Stimulated activated naive CD8-positive, alpha-beta T cell treated with anti-CD3 and anti-CD28 coated beads, Interleukin-15, amount 100 ng/mL, for 72 hours (primary cell): ENCODE data around the gene KRT7.

Experiments used
- ATAC-seq: fragments of 150-1000 bp; cut with Tn5 transposase; 2 replicates; pipeline ENCODE4 v1.10.0; 2021; ENCODE audit warnings: mild to moderate bottlenecking, moderate library complexity
- DNase-seq, 2 donors: peaks; one replicate each; pipeline ENCODE4 v3.0.0; 2021 to 2022
- H3K27ac Mint-ChIP-seq, 2 donors: one replicate each; pipeline ENCODE4 v1.8.0; 2022; ENCODE audit warnings: mild to moderate bottlenecking in 2 of 2, mixed read lengths in 2 of 2, moderate library complexity in 2 of 2
- H3K27me3 Mint-ChIP-seq: one replicate; pipeline ENCODE4 v1.8.0; 2022; ENCODE audit warnings: mixed read lengths
- H3K4me1 Mint-ChIP-seq: one replicate; pipeline ENCODE4 v1.8.0; 2022; ENCODE audit warnings: mild to moderate bottlenecking, mixed read lengths
- H3K4me3 Mint-ChIP-seq, 2 donors: one replicate each; pipeline ENCODE4 v1.8.0; 2022; ENCODE audit warnings: mild to moderate bottlenecking in 2 of 2, mixed read lengths in 2 of 2, moderate library complexity in 1 of 2
- H3K9me3 Mint-ChIP-seq, 2 donors: one replicate each; pipeline ENCODE4 v1.8.0; 2022; ENCODE audit warnings: mixed read lengths in 2 of 2

KRT7 gene

DNA sequence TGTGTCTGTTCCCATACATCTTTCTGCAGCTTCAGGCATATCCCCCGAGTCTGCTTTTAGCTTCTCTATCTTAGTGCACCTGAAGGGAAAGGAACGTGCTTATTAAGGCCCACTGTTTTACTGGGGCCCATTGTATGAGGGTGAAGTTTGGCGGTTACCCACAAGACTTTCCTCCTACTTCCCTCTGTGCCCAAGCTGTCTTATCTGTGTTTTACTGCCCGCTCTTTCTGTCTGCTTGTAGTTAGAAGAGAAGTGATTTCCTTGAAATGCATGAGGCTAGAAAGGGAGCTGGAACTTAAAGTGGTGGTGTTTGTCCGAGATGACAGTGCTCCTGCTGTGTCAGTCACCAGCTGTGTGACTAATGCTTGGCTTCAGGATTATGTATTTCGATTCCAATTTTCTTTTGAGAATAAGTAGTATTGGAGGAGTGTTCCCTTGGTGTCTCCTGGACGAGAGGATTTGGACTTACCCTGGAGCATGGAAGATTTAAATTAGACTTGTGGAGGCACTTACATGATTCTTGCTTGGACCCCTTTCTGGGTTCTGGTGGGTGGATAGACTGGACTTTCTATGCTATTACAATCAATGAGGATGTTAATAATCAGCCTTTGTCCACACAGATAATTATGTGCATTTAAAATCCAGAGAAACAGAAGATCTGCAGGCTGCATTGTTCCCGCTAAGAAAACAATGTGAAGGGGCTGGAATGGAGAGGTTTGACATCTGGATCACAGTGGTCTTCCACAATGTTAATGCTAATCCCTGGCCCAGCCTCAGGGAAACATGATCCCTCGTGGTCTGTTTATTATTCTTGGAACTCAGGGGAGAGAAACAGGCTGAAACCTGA, 27.5 kb downstream of the KRT7 start:
- Mint-ChIP-seq H3K27me3 (peaks cover 78% of the 10 kb centered on the region), H3K27ac (no peak overlapping the region), H3K4me3 (no peak overlapping the region), H3K9me3 (no peaks in the 10 kb centered on the region), H3K4me1 (peaks cover 18% of the 10 kb centered on the region)
- ATAC-seq (no peak), DNase-seq (no peak)

DNA sequence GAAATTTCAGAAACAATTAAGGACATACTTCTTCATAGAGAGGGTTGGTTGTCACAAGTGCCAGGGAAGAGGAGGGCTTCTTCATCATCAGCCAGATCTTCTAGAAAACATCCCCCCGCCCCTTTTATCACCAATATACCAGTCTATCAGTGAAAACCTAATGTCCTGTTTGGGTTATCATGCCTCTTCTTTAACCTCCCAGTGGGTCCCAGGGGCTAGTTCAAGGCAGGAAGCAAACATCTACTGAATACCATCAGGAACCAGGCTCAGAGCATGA, 28.1 kb downstream of the KRT7 start:
- Mint-ChIP-seq H3K4me1 (peaks cover 18% of the 10 kb centered on the region), H3K4me3 (no peak overlapping the region), H3K9me3 (no peaks in the 10 kb centered on the region), H3K27me3 (peaks cover 73% of the 10 kb centered on the region), H3K27ac (peak overlapping the region in 1 of 2 donors; percentile 1)
- DNase-seq (no peak), ATAC-seq (no peak)

DNA sequence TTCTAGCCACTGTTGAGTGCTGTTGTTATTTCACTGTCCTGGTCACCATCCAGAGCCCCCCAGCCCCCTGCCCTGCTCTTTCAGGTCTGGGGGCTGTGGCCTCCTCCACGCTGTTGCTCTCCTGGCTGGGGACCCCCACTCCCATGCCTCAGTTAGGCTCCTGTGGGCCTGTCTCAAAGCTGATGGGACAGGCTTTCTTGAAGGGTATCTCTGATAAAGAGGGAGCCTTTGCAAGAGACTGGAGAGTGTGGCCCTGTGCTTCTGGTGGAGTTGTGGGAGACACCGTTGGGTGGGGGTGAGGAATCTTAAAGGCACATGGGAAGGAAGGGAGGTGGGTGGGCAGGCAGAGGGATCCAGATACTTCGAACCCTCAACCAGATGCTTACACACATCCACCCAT, 29.2 kb downstream of the KRT7 start:
- no peak overlapping the region for H3K4me3 Mint-ChIP-seq
- no peak overlapping the region for H3K27ac Mint-ChIP-seq
- ATAC-seq = no peak
- peaks cover 18% of the 10 kb centered on the region for H3K4me1 Mint-ChIP-seq
- peaks cover 66% of the 10 kb centered on the region for H3K27me3 Mint-ChIP-seq
- no peaks in the 10 kb centered on the region for H3K9me3 Mint-ChIP-seq
- no peak for DNase-seq

DNA sequence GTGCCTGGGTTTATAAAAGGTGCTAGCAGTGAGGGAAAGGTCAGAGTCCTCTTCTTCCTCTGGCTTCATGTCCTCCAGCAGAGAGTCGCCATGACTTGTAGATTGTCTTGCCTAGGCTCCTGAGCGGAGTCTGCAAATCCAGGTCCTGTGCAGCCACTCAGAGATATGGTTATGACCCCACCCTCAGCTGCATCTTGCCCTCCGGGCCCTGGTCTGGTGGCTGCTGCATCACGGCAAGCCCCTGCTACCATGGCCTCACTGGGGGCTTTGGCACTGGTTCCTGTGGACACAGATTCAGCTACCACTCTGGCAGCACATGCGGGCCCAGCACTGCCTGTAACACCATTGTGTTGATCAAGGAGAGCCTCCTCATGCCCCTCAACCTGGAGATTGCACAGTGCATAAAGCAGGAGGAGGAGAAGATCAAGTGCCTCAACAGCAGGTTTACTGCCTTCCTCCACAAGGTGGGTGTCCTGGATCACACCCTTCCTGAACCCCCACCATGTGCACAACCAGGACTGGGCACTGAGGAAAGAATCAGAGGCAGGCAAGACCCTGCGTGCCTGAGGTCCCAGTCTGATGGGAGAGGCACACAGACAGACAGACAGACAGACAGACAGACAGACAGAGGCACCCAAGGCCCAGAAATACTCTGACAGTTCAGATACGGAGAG, 30.9 kb downstream of the KRT7 start:
- no peak for ATAC-seq
- Mint-ChIP-seq H3K27me3 (peaks cover 50% of the 10 kb centered on the region), H3K4me1 (peaks cover 14% of the 10 kb centered on the region)

DNA sequence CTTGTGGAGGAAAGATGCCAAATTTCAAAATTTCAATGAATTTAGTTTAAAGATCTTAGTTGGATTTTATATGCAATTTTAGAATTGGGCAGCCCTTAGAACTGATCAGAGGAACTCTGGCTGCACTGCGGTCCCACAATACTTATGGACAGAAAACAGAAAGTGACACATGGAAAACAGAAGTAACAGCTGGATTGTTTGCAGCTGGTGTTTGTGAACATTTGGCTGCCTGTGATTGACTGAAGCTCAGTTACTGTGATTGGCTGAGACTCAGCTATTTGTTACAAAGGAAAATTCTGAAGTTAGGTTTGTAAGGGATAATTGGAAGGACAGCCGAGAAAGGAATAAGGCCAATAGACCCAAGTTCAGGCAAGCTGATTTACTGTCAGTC, 31.4 kb downstream of the KRT7 start:
- DNase-seq (no peak), ATAC-seq (no peak)
- Mint-ChIP-seq H3K4me1 (peaks cover 10% of the 10 kb centered on the region), H3K27ac (no peak overlapping the region), H3K9me3 (no peaks in the 10 kb centered on the region), H3K4me3 (no peak overlapping the region), H3K27me3 (peaks cover 45% of the 10 kb centered on the region)

More for the DNA sequence above, 30.9 kb downstream of the KRT7 start:
- Mint-ChIP-seq H3K27ac (no peak overlapping the region), H3K9me3 (no peaks in the 10 kb centered on the region), H3K4me3 (no peak overlapping the region)
- DNase-seq = no peak

DNA sequence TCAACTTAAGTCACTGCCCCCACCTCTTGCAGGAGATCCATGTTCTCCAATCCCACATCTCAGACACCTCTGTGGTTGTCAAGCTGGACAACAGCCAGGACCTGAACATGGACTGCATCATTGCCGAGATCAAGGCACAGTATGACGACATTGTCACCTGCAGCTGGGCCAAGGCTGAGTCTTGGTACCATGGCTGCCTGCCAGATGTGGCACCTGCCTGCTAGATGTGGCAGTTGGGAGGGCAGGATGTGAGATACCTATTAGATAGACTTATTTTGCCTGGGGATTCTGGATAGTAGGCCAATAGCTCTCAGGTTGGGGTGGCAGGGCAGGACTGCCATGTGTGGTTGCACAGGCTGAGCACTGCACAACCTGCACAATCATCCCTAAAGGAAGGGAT, 33.5 kb downstream of the KRT7 start:
- Mint-ChIP-seq H3K4me3 (no peak overlapping the region), H3K27ac (no peak overlapping the region), H3K27me3 (peaks cover 34% of the 10 kb centered on the region), H3K9me3 (no peaks in the 10 kb centered on the region), H3K4me1 (no peaks in the 10 kb centered on the region)
- ATAC-seq (no peak), DNase-seq (no peak)

DNA sequence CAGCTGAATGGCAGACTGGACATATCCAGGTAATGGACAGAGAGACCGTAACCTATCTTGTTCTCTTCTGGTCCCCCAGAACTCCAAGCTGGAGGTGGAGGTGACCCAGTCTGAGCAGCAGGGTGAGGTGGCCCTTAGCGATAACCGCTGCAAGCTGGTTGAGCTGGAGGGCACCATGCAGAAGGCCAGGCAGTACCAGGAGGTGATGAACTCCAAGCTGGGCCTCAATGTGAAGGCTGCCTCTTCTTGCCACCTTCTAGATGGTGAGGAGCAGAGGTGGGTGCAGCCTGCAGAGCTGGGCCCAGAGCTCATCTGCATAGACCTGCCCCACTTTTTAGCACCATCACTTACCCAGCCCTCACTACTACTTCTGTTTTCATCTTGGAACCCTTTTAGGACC, 34.2 kb downstream of the KRT7 start:
- no peak overlapping the region for H3K4me3 Mint-ChIP-seq
- DNase-seq (no peak), ATAC-seq (no peak)
- peaks cover 32% of the 10 kb centered on the region for H3K27me3 Mint-ChIP-seq
- H3K9me3 Mint-ChIP-seq = no peaks in the 10 kb centered on the region
- no peak overlapping the region for H3K27ac Mint-ChIP-seq
- no peaks in the 10 kb centered on the region for H3K4me1 Mint-ChIP-seq

DNA sequence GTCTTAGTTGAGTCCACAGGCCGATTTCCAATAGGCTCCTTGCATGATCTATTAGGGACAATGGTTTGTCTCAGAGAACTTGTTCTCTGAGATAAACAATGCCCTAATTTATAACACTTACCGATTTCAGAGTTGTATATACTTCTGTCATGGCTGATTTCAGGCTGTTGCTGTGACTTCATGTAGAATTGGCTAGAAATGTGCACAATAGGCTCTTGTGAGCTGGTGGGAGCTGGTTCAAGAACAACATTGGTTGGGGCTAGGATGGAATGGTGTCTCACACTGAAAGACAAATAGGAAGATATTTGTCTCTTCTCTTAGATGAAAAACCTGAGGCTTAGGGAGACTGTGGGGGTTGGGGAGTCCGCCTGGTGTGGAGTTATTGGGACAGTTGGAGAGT, 34.7 kb downstream of the KRT7 start:
- ATAC-seq (no peak), DNase-seq (no peak)
- no peak overlapping the region for H3K27ac Mint-ChIP-seq
- H3K27me3 Mint-ChIP-seq = peaks cover 28% of the 10 kb centered on the region
- no peaks in the 10 kb centered on the region for H3K4me1 Mint-ChIP-seq
- H3K9me3 Mint-ChIP-seq = no peaks in the 10 kb centered on the region
- H3K4me3 Mint-ChIP-seq = no peak overlapping the region

DNA sequence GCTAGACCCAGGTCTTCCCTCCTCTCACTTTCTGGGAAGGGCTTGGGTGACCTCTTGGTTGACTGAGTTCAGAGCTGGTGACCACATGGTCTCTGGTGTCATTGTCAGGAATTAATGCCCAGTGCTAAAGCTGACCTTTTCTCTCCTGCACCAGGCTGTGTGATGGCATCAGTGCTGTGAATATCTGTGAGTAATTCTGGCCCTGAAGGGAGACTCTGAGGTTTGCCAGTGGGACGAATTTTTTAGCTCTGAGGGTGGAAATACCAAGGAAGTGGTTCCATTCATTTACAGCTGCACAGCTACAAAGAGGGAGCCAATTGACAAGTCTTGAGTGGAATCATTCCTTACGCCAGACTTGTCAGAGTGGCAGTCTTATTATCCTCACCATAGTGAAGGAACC, 35.2 kb downstream of the KRT7 start:
- no peaks in the 10 kb centered on the region for H3K4me1 Mint-ChIP-seq
- no peak overlapping the region for H3K27ac Mint-ChIP-seq
- H3K4me3 Mint-ChIP-seq = no peak overlapping the region
- no peak for DNase-seq
- H3K9me3 Mint-ChIP-seq = no peaks in the 10 kb centered on the region
- peaks cover 33% of the 10 kb centered on the region for H3K27me3 Mint-ChIP-seq
- no peak for ATAC-seq

DNA sequence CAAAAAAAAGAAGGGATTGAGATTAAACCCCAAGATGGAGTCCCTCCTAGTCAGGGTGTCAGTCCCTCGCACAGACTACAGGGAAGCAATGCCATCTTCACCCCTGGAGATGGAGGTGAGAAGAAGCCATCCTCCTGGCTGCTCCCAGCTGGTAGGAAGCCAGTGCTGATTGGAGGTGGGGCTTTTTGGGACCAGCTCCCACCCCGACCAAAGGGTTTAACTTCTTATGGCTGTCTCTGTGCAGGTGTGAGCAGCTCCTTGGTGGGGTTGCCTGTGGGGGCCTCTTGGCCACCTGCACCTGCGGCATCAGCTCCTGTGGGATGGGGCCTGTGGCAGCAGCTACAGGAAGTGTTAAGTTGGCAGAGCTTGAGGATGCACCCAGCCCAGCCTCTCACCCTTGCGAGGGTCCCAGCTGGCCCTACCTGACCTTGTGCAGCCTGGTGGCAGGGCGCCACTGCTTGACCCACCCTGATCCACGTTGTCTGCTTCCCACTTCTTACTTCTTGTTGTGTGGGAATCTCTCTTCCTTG, 37.6 kb downstream of the KRT7 start:
- peaks cover 44% of the 10 kb centered on the region for H3K27me3 Mint-ChIP-seq
- no peak for ATAC-seq

DNA sequence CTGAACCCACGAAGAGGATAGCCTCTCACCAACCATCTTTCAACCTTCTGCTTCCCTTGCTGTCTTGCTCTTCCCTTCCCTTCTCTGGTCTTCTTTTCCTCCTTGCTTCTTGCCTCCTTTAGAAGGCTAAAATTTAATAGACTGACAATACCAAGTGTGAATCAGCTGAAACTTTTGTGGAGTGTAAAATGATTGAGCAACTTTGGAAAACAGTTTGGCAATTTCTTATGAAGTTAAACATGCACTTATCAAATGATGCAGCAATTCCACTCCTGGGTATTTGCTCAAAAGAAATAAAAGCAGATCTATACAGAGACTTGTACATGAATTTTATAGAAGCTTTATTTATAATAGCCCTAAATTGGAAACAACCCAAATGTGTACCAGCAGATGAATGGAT, 38.1 kb downstream of the KRT7 start:
- no peak for DNase-seq
- Mint-ChIP-seq H3K4me1 (no peaks in the 10 kb centered on the region), H3K9me3 (no peaks in the 10 kb centered on the region), H3K27me3 (peaks cover 47% of the 10 kb centered on the region), H3K4me3 (no peak overlapping the region), H3K27ac (peak overlapping the region in 1 of 2 donors; percentile 10)
- no peak for ATAC-seq

More for the DNA sequence above, 37.6 kb downstream of the KRT7 start:
- no peak for DNase-seq
- Mint-ChIP-seq H3K4me3 (no peak overlapping the region), H3K9me3 (no peaks in the 10 kb centered on the region), H3K27ac (peak overlapping the region in 1 of 2 donors; percentile 10), H3K4me1 (no peaks in the 10 kb centered on the region)

DNA sequence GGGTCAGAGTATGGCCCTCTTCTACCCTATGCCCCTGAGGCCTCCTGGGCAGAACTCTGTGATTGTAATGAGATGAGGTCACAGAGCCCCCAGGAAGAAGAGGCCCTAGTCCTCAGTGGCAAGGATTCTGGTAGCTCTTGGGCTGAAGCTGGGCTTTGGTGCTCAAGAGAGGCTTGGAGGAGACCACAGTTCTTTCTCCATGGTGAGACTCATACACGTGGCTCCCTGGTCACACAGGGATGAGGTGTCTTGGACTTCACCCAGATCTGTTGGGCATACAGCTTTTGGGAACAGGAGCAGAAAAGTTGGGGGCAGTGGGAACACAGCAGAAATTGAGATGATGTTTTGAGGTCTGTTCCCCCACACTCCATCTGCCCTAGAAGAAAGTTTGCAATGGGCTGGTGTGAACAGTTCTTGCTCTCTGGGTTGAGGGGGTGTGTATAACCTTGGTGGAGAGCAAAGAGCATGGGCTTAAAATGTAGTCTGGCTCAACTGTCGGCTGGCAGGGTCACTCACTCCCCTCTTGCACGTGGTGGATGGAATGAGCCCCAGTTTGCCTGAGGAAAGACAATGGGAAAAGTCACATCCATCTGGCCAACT, 41.6 kb downstream of the KRT7 start, which contains the start of gene KRT86:
Gene KRT86, plus strand, starts transcription at position 125 of the 600 bp plus-strand sequence. CDS start 27,272 bp downstream, outside the sequence.
- H3K4me3 Mint-ChIP-seq = no peak within 1 kb of the TSS
- peaks cover 13% of the 10 kb centered on the region for H3K4me1 Mint-ChIP-seq
- H3K27me3 Mint-ChIP-seq = peaks cover 72% of the 10 kb centered on the region
- H3K9me3 Mint-ChIP-seq = no peaks in the 10 kb centered on the region
- ATAC-seq (no peak), DNase-seq (no peak)
- H3K27ac Mint-ChIP-seq = no peak within 1 kb of the TSS

DNA sequence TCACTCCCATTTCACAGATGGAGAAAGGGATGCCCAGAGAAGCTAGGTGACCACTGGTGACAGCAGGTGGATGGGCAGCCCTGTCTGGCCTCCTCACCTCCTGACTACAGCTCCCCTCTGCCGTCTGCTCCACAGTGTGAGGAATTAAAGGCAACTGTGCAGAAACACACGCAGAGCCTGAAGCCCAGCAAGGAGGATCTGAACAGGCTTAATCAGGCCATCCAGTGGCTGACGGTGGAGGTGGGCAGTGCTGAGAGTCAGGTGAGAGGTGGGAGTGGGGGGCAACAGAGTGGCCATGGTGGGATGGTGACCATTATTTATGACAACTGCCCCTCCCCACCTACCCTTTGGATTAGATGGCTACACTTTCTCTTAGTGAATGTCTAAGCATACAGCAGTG, 42.6 kb downstream of the KRT7 start:
- no peaks in the 10 kb centered on the region for H3K9me3 Mint-ChIP-seq
- DNase-seq = no peak
- no peak overlapping the region for H3K4me3 Mint-ChIP-seq
- peaks cover 21% of the 10 kb centered on the region for H3K4me1 Mint-ChIP-seq
- no peak for ATAC-seq
- H3K27ac Mint-ChIP-seq = no peak overlapping the region
- peaks cover 78% of the 10 kb centered on the region for H3K27me3 Mint-ChIP-seq

DNA sequence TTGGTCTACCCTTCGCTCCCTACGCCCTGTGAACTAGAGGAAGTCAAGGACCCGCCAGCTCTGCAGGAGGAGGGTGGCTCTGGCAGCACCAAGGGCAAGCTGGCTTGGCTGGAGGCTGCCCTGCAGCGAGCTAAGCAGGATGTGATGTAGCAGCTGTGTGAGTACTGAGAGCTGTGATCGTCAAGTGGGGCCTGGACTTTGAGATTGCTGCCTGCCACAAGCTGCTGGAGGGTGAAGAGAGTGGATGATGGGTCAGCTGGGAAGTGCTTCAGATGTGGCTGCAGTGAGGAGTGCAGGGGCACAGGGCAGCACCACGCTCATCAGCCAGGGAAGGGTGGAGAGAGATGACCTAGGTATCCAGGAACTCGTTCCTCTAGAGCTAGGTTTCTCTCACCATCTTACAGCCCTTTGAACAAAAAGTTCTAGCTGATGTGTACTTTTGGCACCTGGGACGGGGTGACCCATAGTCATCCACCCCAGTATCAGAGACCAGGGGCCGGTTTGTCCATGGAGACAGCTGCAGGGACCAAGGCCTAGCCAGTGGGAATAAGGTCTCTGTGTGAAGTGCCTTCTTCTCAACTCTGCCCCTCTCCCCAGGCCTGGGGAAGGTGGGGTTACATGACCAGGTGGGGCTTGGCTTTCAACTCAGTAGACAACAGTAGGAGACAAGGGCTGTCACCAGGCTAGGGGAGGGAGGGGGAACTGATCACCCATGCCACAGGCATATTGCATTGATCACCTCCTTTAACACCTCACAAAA, 44.6 kb downstream of the KRT7 start:
- DNase-seq (no peak), ATAC-seq (no peak)
- H3K9me3 Mint-ChIP-seq = no peaks in the 10 kb centered on the region
- no peak overlapping the region for H3K4me3 Mint-ChIP-seq
- peaks cover 21% of the 10 kb centered on the region for H3K4me1 Mint-ChIP-seq
- peak overlapping the region in 1 of 2 donors; percentile 6 for H3K27ac Mint-ChIP-seq
- peaks cover 69% of the 10 kb centered on the region for H3K27me3 Mint-ChIP-seq

DNA sequence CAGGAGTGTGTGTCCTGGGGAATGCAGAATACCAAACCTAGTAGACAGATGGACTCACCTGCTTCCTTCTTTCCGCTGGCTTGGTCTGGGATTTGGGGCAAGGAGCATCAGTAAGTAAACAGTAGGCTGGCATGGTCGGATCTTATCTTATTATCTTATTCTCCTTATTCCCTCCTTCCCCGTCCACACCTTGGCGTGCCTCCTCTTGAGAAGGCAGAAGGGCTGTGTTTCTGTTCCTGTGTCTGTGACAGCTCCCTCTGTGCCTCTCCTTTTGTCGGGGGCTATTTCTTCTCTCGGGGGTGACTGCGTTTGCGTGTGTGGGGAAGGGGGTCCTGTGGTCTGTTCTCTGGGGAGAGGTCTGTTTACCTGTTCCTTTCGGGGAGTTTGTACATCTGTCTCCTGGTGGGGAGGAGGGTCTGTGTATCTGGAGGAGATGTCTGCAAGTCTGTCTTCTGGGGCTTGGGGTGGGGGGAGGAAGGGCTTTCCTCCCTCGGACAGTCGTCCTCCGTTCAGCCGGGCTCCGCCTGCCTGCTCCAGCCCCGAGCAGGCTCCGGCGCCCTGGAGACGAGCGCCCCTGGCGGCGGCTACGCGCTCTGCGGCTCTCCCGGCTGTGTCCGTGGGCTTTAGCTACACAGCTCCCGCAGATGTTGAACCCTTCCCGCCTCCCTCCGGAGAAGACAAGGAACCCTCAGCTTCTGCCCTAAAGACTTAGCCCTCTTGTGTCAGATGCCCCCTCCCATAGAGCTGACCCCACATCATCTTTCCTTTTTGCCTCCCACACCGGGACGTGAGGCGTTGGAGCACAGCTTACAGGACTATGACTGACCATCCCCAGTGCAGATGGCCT, 45.8 kb downstream of the KRT7 start:
- peak; percentile 93 for ATAC-seq
- H3K4me3 Mint-ChIP-seq = no peak overlapping the region
- H3K9me3 Mint-ChIP-seq = no peaks in the 10 kb centered on the region
- peaks cover 66% of the 10 kb centered on the region for H3K27me3 Mint-ChIP-seq
- H3K27ac Mint-ChIP-seq = peak overlapping the region in 1 of 2 donors; percentile 45
- DNase-seq = peak; percentile 76 to 79
- H3K4me1 Mint-ChIP-seq = peaks cover 21% of the 10 kb centered on the region
